HG03064 (cell line): ENCODE measurements around the gene LGALS7B.

Experiments
- ATAC-seq: cut with Tn5 transposase; IDR thresholded peaks from one replicate; pipeline ENCODE4 v1.9.1; 2021; ENCODE audit warnings: low read depth; ENCODE audit not compliant: unreplicated experiment

The LGALS7B gene

DNA sequence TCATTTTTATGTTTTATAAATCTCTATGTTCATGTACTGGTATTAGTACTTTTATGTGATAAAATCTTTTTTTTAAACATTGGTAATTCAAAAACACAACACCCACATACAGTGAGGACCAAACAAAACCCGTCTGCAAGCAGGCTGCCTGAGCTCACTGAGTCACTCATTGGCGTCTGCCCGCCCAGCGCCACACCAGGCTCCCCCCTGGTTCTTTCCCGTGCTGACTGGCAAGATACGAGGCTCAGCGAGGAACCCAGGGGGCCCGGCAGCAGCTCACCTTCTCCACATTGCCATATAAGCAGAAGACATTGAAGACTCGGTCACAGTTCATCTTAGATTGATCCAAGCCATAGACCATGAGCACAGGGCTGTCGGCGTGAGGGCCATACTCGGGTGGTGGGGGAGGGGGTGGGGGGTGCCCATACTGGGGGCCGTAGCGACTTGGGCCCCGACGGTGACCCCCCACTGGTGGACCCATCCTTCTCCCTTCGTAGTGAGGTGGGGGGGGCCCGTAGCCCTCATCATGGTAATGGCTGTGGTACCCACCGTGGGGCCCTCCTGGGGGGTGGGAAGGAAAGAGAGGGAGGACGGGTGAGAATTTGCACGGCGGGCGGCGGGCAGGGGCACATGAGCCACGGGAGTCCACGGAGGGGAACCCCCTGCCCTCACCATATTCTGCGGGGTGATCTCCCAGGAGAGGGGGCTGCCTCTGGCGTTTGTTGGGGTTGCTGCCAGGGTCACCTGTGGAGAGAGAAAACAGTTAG is 51.0 kb downstream of the LGALS7B start:
- no peak for ATAC-seq

GRCh38 chr19:38840583-38840968 is 51.6 kb downstream of the LGALS7B start:
- no peak for ATAC-seq
